ENCODE results near the gene LAMB4.

The LAMB4 gene

DNA sequence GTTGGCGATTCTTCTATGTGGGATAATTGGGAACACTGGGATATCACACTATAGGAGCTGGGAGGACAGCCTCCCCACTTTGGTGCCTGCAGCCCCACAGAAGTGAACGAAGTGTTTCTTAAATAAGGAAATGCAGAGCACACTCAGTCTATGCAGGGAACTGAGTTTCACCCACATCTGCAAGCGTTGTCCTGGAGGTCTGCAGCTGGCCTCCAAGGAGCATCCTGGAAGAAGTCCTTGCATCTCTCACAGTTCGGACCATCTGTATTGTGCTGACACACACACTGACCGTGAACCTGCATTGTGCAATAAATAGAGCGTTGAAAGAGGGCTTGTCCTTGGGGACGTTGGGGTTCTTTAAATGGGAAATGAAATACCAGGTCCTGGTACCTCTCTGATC, 25.8 kb downstream of the LAMB4 start:
- DNase-seq, result no peak

DNA sequence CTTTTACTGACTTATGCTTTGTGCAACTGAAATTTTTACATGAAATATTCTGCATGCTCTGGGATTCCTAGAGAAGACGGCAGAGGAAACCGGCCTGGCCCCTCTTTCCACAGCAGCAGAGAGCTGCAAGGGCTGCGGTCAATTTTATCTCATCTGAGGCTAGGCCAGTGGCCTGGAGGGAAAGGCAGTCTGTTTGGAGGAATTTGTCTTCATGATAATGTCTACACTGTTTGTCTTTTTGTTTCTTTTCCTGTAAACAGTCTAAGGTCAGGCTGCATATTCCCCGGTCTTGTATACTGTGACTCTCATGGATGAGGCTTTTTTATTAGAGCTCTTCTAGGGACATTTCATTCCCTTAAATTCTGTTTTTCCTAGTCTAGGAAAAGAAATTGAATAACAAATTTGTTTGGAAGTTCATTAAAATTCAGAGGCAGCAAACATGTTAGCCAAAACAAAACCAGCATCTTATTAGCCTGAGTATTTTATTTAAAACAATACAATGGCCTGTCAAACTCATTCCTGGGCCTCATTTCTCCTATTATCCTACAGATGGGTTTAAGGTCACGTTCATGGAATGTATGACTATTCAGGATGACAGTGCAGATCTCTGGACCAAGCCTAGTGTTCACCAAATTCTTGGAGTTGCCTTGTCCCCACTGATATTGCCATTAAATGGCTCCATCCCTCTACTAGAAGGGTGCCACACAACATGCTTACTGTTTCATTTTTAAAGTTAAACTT, 26.4 kb downstream of the LAMB4 start:
- DNase-seq, result no peak

DNA sequence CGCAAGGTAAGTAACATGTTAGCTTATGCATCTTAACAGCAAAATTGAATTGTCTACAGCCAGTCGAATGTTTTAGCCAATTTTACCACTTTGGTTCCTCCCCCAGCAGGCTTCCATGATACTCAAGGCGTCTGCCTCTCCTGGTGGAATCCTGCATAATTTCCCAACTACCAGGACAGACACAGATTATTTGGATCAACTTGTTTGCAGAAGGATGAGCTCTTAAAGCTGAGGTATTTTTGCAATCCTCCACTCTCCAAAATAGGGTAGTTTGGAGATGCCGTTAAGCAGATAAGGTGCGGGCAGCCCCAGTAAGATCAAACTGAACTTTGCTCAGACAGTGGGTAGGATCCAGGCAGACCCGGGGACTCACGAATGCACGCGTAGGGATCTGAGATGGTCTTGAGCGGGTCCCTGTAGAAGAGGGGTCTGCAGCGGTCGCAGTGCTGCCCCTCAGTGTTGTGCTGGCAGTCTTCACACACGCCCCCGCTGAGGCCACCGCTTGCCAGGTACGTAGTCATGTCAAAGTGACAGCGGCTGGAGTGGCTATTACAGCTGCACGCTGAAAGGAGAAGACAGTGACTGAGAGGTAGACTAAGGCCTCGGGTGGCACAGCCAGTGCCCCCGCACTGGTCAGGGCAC, 27.4 kb downstream of the LAMB4 start:
- no peak for DNase-seq

DNA sequence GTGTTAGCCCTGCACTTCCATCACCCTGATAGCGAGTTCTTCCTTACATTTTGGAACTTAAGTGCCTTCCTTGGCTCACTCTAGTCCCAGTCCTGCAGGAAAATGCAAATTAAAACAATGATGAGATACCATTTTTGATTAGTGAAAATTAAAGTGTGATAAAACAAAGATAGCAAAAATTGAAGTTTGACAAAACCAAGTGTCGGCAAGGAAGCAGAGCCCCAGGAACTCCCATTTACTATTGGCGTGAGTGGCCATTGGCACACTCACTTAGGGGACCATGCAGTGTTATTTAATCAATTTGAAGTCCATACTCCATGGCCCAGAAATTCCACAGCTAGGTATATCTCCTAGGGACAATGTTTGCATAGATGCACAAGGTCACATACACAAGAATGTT, 28.4 kb downstream of the LAMB4 start:
- no peak for DNase-seq

DNA sequence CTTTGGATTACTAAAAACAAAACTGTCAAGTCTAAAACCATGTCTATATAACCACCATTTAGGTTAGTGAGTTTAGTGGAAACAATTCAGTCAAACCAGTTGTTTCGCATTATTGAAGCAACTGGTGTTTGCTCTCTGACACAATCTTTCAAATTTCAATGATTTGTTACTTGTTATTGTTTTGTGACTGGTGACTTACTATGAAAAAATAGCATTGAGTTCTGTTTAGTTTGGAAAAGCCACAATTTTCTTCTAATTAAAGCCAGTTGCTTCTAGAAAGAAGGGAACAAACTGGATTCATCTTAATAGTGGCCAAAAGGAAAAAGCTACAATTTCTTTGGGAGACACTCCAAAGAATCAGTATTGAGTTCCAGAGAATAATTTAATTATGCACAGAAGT, 30.4 kb downstream of the LAMB4 start:
- DNase-seq, result no peak

DNA sequence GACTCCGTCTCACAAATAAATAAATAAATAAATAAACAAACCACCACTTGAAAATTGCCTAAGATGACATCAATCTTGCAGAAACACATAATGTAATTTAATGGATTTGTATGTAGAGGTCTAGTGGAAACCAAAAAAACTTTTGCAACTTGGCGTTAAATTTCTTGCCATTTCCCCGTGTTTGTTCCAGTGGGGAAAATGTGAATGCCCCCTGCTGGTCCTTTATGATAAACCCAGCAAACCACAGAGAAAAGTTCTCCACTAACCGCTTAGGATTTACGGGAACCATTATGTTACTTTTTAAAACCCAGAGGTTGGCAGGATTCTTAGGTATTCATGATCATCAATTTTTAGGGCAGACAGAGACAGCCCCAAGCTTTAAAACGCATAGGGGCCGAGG, 32.5 kb downstream of the LAMB4 start:
- no peak for DNase-seq

DNA sequence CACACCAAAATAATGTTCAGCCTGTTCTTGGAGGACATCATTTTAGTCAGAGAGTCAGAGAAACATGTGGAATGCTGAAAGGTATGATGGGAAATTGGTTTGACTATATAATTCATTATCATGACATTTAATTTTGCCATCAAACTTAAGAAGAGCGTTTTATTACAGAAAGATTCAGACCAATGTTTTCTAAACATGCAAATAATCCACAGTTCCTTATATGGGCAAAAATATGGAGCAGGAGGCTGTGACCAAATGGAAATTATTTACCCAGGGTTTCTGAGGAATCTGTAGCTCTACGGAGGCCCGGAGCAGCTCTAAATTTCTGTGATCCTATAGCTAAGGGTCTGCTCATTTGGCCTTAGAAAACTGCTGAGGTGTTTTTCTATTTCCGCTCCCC, 33.2 kb downstream of the LAMB4 start:
- DNase-seq, result no peak

DNA sequence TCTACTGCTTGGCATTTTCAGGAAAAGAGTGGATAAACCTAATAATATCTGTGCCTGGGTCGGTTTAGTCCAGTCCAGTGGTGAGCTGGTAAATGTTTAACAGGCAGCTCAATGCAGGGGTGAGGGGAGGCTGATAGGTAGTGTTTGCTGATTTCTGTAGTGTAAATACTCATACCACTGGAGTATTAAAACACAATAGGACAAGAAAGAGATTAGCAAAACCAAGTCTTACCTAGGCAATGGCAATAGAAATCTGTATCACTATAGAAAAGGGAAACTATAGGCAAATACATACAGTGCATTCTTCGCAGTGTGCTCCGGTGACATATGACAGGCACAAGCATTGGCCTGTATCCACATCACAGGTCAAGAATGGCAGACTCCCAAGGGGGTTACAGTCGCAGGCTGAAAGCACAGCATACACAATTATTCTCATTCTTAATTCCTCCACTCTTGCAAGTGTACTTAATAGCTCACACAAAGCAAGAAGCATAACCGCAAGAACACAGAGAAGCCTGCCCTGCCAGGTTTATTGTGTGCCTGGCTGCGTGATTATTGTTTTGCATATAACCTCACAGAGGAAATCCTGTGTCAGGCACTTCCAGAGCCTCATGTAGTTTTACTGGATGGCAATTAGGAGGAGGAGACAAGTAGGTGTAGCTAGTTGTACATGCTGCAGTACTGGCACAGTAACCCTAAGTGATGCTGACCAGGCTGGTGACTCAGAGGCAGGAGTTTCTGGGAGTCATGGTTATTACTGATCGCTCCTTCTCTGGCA, 35.0 kb downstream of the LAMB4 start:
- no peak for DNase-seq

DNA sequence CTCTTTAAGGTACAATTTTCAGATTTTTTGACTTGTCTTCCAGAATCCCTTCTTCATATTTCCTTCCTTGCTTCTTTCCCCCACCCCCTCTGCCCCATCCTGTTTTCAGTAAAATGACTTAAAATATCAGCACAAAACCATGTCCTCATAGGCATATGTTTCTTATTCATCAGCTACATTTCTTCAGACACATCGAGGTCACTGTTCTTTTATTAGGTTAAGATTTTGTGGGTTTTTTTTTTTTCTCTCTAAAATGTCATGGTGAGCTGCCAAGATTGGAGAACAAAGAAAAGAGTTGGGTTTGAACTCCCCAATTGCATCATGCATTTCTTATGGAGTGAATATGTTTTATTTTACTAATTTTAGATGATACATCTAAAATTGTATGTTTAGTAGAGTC, 35.8 kb downstream of the LAMB4 start:
- no peak for DNase-seq

DNA sequence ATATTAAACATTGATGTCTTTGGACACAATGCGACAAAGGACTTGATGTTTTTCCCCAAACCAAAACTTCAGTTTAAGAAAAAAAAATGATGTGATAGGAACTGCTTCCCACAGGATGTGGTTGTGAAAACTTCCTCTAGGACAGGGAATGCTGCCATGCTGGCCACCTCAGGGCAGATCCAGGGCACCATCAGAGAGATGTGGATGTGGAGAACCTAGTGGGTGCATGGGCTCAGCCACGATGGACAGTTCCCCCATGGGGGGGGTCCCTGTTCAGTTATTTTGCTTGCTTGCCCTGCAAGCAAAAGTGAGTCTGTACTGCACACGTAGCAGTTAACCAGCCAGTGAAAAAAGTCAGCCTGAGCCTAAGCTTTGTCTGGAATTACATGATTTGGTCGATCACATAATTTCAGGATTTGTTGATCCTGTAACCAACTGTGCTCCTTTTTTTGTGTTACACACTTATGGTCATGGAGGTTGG, 36.3 kb downstream of the LAMB4 start:
- no peak for DNase-seq

DNA sequence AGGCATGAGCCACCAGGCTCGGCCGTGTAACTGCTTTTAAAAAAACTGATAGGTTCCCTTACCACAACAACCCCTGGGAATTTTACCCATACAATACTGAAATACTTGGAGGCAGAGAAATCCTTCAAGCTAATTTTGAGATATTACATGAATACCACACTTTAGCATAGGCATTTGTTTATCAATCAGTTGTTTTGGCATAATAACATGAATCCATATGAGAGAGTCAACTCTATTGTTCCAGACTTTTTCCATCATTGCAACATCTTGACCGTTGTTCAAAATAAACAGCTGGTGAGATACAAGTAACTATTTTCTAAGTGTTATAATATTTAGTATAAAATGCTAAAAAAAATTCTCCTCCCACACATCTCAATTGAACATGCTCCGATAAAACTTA, 36.8 kb downstream of the LAMB4 start:
- DNase-seq, result no peak

DNA sequence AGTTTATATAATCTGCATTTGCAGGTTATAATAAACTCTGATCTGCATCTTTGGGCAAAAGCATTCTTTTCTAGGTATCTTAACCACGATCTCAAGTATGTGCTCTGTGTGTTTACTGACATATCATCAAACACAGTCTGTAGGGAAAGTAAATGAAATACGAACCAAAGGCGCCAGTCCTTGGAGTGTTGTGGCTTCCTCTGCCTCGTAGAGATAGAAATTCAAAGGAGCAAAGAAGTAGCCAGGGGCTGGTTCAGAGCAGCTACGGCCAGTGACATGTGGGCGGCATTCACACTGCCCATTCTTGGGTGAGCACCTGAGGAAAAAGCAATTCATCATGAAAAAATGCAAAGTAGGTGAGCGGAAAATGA, 38.7 kb downstream of the LAMB4 start:
- DNase-seq, result no peak

DNA sequence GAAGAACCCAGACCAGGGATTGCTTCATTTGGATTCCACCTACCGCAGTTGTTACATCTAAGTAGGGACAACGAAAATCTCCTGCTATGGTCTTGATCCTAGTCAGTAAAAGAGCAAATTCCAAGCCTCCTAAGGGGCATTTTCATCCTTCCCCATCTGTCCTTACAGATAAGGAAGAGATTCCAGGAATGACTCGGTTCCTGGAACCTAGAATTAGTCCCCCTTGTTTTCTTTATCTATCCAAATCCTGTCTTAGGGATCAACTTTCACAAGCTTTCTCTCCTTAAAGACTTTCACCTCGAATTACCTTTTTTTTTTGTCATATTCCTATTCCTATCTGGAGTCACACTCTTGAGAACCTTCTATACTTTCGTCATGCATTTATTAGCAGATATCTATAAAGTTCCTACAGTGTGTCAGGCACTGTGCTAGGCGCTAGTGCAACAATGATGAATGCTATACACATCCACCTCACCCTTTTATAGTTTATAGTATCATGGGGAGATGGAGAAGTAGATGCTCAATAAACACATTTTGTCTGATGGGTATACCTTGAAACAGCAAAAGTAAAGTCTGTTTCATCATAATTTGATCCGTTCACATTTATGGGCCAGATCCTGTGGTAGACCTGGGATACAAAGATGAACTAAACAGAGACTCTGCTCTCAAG, 39.2 kb downstream of the LAMB4 start:
- no peak for DNase-seq

DNA sequence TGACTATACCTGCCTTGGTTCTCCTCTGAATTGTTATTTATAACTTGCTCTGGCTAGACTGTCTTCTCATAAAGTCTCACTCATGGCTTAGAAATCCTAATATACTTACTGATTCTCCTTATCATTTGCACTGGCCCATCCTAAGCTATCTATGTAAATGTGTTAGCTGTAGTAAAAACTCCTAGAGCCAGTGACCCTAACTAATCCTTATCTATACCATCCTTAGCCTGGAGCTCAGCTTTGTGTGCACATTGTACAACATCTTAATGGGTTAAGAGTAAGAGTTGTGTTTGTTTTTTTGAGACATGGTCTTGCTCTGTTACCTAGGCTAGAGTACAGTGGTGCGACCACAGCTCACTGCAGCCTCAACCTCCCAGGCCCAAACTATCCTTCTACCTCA, 40.8 kb downstream of the LAMB4 start:
- no peak for DNase-seq

DNA sequence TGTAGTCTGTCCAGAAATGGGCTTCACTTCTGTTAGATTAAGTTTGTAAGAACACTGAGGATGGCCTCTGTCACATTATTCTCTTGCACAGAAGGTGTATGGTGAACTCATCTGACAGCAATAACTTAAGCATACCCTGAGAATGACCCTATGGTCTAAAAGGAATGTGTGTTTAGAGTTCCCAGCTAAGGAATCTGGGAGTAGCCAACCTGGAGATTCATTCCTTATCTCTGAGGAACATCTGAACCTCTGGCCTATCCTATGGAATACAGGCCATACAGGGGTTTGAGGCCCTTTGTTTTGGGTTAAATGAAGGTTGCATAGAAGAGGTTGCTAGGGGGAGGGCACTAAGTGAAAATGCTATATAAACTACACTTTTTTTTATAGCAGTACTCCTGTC, 41.4 kb downstream of the LAMB4 start:
- DNase-seq, result no peak

DNA sequence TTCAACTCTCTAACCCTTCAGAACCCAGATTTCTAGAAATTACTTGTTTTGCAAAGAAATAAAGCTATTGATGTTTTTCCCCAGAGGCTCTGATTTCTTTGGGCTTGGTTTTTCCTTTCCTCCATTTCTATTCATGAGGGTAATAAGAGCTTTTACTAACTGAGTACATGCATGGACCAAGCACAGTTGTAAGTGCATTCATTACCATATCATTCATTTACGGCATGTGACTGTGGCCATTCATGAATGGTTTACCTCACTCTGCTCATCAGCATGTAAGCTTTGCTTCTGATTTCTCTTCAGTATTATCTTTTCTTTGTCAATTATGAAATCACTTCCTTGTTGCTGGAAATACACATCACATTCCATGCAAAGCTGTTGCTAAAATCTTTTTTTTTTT, 42.4 kb downstream of the LAMB4 start:
- no peak for DNase-seq

DNA sequence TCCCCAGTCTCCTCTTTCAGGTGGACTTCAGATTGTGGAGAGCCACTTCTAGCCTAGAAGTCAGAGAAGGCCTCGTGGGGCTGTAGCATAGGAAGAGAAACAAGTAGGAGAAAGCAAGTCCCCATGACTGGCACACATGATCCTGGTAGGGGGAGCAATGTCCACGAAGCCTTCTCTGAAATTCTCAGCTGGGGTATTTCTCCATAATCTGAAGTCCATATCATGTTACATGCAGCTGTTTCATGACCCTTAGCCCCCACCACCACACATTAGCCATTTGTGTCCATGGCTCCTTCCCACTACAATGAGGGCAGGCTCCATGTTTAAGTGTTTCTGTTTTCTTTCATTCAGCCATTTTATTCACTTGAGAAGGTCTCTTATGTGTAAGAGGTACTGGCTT, 43.2 kb downstream of the LAMB4 start:
- DNase-seq, result no peak

DNA sequence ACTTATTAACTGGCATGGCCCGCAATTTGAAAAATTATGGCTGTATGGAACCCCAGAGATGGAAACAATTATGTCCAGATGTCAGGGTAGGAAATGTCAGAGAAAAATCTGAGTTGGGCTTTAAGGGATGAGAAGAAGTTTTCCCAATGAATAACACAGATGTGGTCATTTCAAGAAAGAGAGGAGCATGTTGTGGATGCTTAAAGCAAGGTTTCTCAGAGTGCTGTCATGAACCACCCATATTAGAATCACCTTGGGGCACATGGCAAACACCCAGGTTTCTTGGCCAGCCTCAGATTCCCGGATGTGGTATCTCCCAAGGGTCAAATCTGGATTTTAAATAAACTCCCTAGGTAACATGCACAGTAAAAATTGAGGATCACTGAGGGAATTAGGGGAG, 43.6 kb downstream of the LAMB4 start:
- no peak for DNase-seq

DNA sequence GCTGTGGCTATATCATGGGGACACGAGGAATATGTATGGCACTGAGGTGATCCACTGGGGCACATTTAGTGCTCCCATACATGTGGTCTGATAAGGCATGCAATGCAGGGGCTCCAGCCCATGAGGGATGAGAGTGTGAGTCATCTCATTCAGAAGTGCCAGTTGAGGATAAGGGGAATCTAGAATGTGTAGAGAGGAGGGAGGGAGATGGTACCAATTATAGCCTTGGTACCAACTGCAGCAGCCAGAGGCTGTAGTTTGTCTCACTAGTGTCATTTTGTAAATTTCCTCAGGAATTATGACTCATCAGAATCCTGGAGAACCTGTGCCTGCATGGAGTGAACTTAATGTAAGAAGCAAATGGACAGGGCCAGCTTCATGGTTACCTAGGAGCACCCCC, 46.2 kb downstream of the LAMB4 start:
- DNase-seq, result no peak

DNA sequence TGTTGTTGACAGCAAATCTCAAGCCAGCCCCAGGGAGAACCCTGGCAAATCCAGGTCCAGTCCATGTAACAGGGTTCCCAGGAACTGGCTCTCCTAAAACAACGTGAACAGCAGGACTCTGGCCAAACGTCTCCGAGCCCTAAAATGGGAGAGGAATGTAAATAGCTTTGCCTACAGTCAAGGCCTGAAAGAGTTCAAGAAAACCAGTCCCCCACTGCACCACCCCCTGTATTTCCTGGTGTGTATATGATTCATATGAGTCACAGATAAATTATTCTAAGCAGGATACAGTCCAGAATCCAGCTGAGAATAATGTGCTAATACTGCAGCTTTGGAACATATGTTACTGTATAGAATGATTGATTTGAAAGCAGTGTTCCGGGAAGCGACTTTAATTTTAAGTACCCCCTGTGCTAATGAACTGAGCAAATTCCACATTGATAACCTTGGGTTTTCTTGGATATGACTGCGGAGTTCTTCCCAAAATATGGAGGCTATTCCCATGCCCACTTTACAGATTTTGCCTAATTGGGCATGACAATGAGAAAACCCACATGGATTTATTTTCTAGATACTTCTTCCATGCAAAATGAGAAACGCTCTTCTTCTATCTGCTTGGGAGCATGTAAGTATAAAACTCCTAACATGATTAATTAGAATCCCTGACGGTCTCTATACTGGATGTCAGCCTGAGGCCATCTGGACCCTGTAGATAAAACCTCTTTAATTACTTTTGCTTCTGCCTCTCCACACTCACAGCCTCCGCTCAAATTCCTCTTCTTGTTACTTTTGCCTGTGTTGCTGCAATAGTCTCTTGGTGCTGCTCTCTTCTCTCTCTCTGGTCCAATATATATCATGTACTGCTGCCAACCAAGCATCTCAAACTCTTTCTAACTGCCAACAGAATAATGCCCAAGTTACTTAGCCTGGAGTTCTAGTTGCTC, 50.2 kb downstream of the LAMB4 start:
- DNase-seq, result no peak

DNA sequence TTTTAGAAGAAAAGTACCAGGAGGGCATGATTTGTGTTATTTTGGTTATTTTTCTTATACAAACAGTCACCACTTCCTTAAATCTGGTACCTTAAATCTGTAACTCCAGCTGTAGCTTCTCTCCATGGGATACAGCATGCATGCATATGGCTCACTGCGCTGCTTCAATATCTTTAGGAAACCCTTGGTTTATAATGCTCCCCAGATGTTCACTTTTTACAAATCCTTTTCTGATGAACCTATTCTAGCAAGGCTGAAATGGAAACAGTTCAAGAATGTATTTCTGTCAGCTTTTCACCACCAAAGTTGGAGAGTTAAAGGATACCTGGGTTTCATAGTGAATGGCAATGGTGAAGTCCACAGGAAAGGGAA, 50.9 kb downstream of the LAMB4 start:
- DNase-seq, result no peak

DNA sequence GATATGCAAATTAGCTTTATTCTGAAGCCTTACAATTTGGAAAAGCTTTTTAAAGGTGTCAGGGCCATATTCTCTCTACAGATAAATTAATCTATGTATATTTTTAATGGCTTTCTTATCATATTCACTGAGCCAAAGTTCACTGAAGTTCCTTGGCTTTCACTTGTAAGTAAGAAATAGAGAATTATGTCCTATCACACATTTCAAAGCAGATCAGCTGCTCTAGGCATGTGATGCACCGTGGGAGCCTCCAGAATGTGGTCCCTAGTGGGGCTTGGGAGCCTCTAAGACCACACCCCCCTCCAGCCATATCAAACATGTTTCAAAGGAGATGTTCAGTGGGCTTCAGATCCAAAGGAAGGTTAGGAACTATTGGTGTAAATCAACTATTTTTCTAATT, 51.5 kb downstream of the LAMB4 start:
- no peak for DNase-seq

Data from stimulated activated CD4-positive, alpha-beta T cell treated with anti-CD3 and anti-CD28 coated beads, Interleukin-12 subunit alpha, Interleukin-12 subunit beta, amount 100 ng/mL, for 4 hours (primary cell).